Uterus (tissue), 2 donors: ENCODE data around the gene MIER2.

ENCODE experiments used
- POLR2A ChIP-seq, 2 donors: fragments of 450-650 bp; IDR thresholded peaks; one replicate each; pipeline ENCODE4 v1.6.1; 2016; ENCODE audit warnings: antibody characterized with exemption in 2 of 2, mild to moderate bottlenecking in 1 of 2, moderate library complexity in 1 of 2
- TF ChIP-seq, protein P1 (sequence below), 4 experiments: fragments of 200-600 bp in 2 of 4; fragments of 450-650 bp in 2 of 4; sonication (generic) in 2 of 4; IDR thresholded peaks; one replicate each; pipeline ENCODE4 v1.5.1; 2016 to 2019; ENCODE audit warnings: antibody characterized with exemption in 4 of 4, mild to moderate bottlenecking in 2 of 4, moderate library complexity in 1 of 4

DNA sequence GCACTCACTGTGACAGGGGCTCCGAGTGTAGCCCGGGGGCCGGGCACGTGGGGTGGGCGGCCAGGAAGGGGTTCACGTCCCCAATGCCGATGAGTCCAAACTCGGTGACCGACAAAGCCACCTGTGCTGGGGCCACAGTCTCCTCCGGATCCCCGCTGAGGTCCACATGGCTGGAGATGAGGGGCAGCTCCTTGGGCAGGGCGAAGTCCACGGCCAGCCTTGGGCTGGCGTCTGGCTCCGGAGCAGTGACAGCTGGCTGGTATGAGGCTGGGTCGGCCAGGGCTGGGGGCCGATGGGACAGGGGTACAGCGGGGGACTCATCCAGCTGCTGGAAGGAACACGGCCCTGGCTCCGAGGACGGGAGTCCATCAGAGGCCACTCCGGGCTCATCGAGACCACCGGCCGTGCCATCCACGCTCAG lies 37.5 kb downstream of the MIER2 start:
- TF ChIP-seq, protein P1, sequence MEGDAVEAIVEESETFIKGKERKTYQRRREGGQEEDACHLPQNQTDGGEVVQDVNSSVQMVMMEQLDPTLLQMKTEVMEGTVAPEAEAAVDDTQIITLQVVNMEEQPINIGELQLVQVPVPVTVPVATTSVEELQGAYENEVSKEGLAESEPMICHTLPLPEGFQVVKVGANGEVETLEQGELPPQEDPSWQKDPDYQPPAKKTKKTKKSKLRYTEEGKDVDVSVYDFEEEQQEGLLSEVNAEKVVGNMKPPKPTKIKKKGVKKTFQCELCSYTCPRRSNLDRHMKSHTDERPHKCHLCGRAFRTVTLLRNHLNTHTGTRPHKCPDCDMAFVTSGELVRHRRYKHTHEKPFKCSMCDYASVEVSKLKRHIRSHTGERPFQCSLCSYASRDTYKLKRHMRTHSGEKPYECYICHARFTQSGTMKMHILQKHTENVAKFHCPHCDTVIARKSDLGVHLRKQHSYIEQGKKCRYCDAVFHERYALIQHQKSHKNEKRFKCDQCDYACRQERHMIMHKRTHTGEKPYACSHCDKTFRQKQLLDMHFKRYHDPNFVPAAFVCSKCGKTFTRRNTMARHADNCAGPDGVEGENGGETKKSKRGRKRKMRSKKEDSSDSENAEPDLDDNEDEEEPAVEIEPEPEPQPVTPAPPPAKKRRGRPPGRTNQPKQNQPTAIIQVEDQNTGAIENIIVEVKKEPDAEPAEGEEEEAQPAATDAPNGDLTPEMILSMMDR (IDR thresholded peaks at IDR 0.05): no peak
- no peak for TF ChIP-seq POLR2A (IDR thresholded peaks at IDR 0.05)
